Ovary (tissue), 9 donors: Measurements from ENCODE around the gene USP6NL. TPM values are rescaled to one million over a fixed set of nuclear protein-coding genes. Genes with fewer than 3 reads are reported as not detected.
A peak's percentile ranks its signal among the peaks of the same experiment; 100 is the strongest.

Experiments used
- DNase-seq, 5 donors: peaks; one replicate each; pipeline ENCODE4 v3.0.0-alpha.2; 2019 to 2020
- H3K27ac ChIP-seq, 2 donors: fragments of 200-600 bp; one replicate each; pipeline versions ENCODE4 v1.5.1 to v1.8.0; 2019 to 2022
- H3K27me3 ChIP-seq: fragments of 200-600 bp; one replicate; pipeline ENCODE4 v1.8.0; 2022
- H3K36me3 ChIP-seq: fragments of 200-600 bp; sonication (generic); one replicate; pipeline ENCODE4 v1.5.1; 2019
- H3K4me1 ChIP-seq: one replicate; pipeline ENCODE4 v1.8.1; 2013; ENCODE audit warnings: mild to moderate bottlenecking, moderate library complexity; ENCODE audit not compliant: insufficient read depth
- H3K4me3 ChIP-seq: fragments of 200-600 bp; sonication (generic); one replicate; pipeline ENCODE4 v1.5.1; 2017
- H3K9me3 ChIP-seq, 2 donors: fragments of 200-600 bp in 1 of 2; sonication (generic) in 1 of 2; one replicate each; pipeline versions ENCODE4 v1.5.1 to v1.8.1; 2013 to 2019; ENCODE audit warnings: mild to moderate bottlenecking in 1 of 2, moderate library complexity in 1 of 2
- EP300 ChIP-seq: sonication (generic); formaldehyde crosslinking; IDR thresholded peaks from one replicate; pipeline ENCODE4 v1.6.1; 2017; ENCODE audit warnings: antibody characterized with exemption
- POLR2A ChIP-seq: fragments of 450-650 bp; IDR thresholded peaks from one replicate; pipeline ENCODE4 v1.6.1; 2017; ENCODE audit warnings: antibody characterized with exemption, mild to moderate bottlenecking, moderate library complexity
- WGBS, 3 donors: extraction: QIAGEN DNeasy Blood & Tissue Kit in 1 of 3; methylation state at CpG; one replicate each; pipeline versions ENCODE4 v1.1.5 to v1.1.7; 2013 to 2017; 5-methylcytosine and 5-hydroxymethylcytosine counted together
- intact Hi-C, 4 donors: fragments of 100-400 bp; cut with DNase I; formaldehyde crosslinking; loops; one replicate each; pipeline versions ENCODE4 v1.11.0 to v1.15.1; 2022 to 2023
- polyA plus RNA-seq, 2 donors: library from polyadenylated mRNA; stranded (reverse); fragments of 200-250 nt in 1 of 2; fragments of 350-450 nt in 1 of 2; fragmentation: Illumina TruSeq in 1 of 2; extraction: RNeasy Lipid Tissue Mini Kit (QIAGEN cat#74804) in 1 of 2; gene quantifications; one replicate each; pipeline ENCODE4 v1.2.3, GENCODE V29; 2013 to 2014
- total RNA-seq, 7 donors: library from RNA; depleted of rRNA in 2 of 7; stranded (reverse); fragments of >200 nt in 2 of 7; fragmentation: NEBNext Ultra II Directional in 3 of 7; extraction: Animal tissue kit (Norgen Biotek cat#: 25700) in 3 of 7; gene quantifications; one replicate each; pipeline versions ENCODE4 v1.1.0 to v1.2.4, GENCODE V29; 2016 to 2023
- TF ChIP-seq, protein P1 (sequence below), 3 donors: fragments of 450-650 bp in 2 of 3; fragments of 200-600 bp in 1 of 3; IDR thresholded peaks; one replicate each; pipeline versions ENCODE4 v1.5.1 to v1.8.0; 2016 to 2022; ENCODE audit warnings: antibody characterized with exemption in 3 of 3, mild to moderate bottlenecking in 1 of 3
- donor health status: DM: no; HTN: no; CAD: no; lungs with moderate emphysema.
- donor health status: DM: no; HTN: no; CAD: no.
- donor health status: Bipolar disorder and iron deficiency.
- donor health status: DM: yes; HTN: yes; CAD: no.
- donor health status: DM: no; HTN: no; CAD: no.
- donor health status: DM: yes; HTN: yes; CAD: no.

The USP6NL gene
- total and polyA plus RNA-seq, 9 donors = 9.6 to 28.8 (median 16.3) TPM

GRCh38 chr10:11615396-11615795 lies 3.9 kb upstream of the USP6NL start:
- intact Hi-C loops = no loop called here
- Histone ChIP-seq H3K4me3 (no peak overlapping the region), H3K27me3 (no peaks in the 10 kb centered on the region), H3K27ac (no peak overlapping the region), H3K9me3 (no peaks in the 10 kb centered on the region), H3K4me1 (no peaks in the 10 kb centered on the region), H3K36me3 (no peaks in the 10 kb centered on the region)
- TF ChIP-seq, protein P1, sequence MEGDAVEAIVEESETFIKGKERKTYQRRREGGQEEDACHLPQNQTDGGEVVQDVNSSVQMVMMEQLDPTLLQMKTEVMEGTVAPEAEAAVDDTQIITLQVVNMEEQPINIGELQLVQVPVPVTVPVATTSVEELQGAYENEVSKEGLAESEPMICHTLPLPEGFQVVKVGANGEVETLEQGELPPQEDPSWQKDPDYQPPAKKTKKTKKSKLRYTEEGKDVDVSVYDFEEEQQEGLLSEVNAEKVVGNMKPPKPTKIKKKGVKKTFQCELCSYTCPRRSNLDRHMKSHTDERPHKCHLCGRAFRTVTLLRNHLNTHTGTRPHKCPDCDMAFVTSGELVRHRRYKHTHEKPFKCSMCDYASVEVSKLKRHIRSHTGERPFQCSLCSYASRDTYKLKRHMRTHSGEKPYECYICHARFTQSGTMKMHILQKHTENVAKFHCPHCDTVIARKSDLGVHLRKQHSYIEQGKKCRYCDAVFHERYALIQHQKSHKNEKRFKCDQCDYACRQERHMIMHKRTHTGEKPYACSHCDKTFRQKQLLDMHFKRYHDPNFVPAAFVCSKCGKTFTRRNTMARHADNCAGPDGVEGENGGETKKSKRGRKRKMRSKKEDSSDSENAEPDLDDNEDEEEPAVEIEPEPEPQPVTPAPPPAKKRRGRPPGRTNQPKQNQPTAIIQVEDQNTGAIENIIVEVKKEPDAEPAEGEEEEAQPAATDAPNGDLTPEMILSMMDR (IDR thresholded peaks at IDR 0.05) = no peak
- TF ChIP-seq POLR2A = no peak
- TF ChIP-seq EP300 = no peak
- DNase-seq = no peak

- Histone ChIP-seq H3K27me3 (no peaks in the 10 kb centered on the region), H3K36me3 (no peaks in the 10 kb centered on the region), H3K27ac (peak overlapping the region; percentile 80 to 93), H3K4me3 (peak overlapping the region; percentile 89), H3K9me3 (no peaks in the 10 kb centered on the region), H3K4me1 (peaks cover 3% of the 10 kb centered on the region)
- 6 to 7% (median 6%) methylated on average over 11 of the region's 11 CpGs for WGBS, 3 donors
- TF ChIP-seq POLR2A = no peak
- TF ChIP-seq, protein P1 (IDR thresholded peaks at IDR 0.05) = no peak
- intact Hi-C loops = no loop called here
- peak in 1 of 5 donors; percentile 17 for DNase-seq
These were observed 861 bp upstream of the USP6NL start for GRCh38 chr10:11612021-11613001.

- peak; percentile 37 to 61 (median 47) for DNase-seq
- Histone ChIP-seq H3K36me3 (no peaks in the 10 kb centered on the region), H3K9me3 (no peaks in the 10 kb centered on the region), H3K4me3 (peak overlapping the region; percentile 89), H3K27me3 (no peaks in the 10 kb centered on the region), H3K27ac (peak overlapping the region; percentile 80 to 93), H3K4me1 (peaks cover 3% of the 10 kb centered on the region)
- WGBS, 3 donors = 0% methylated on average over 23 to 43 of the region's 43 CpGs
- intact Hi-C loops = no loop called here
- TF ChIP-seq, protein P1 (IDR thresholded peaks at IDR 0.05) = no peak
- TF ChIP-seq EP300 = no peak
- TF ChIP-seq POLR2A = no peak
These were observed 613 bp downstream of the USP6NL start for GRCh38 chr10:11610826-11611247.

GRCh38 chr10:11610166-11610825 lies 1.2 kb downstream of the USP6NL start:
- TF ChIP-seq POLR2A = no peak
- TF ChIP-seq, protein P1 (IDR thresholded peaks at IDR 0.05) = no peak
- no peak for TF ChIP-seq EP300
- Histone ChIP-seq H3K27ac (peak overlapping the region; percentile 80 to 93), H3K4me3 (peak overlapping the region; percentile 89), H3K27me3 (no peaks in the 10 kb centered on the region), H3K9me3 (no peaks in the 10 kb centered on the region), H3K4me1 (peaks cover 3% of the 10 kb centered on the region), H3K36me3 (no peaks in the 10 kb centered on the region)
- WGBS, 3 donors = 2 to 5% (median 5%) methylated on average over 9 of the region's 9 CpGs
- intact Hi-C loops = no loop called here
- DNase-seq = no peak
